GM10847 (cell line): ENCODE results near the gene UBE2M.

Experiments used
- POLR2A ChIP-seq: IDR thresholded peaks from 2 replicates; pipeline ENCODE4 v1.6.1; 2011; ENCODE audit not compliant: insufficient read length; ENCODE audit errors: extremely low read depth

Gene UBE2M

GRCh38 chr19:58558066-58558622 is at the start of gene UBE2M:
UBE2M (minus strand) TSS chr19:58558611; CDS start chr19:58558381, 230 bp downstream.
- TF ChIP-seq POLR2A = no peak

GRCh38 chr19:58586133-58586765 is 27.8 kb upstream of the UBE2M start:
- no peak for TF ChIP-seq POLR2A

- no peak for TF ChIP-seq POLR2A
These were observed 27.2 kb upstream of the UBE2M start for GRCh38 chr19:58585442-58586132.

- TF ChIP-seq POLR2A = no peak
These were observed 26.4 kb upstream of the UBE2M start for GRCh38 chr19:58584498-58585441.

GRCh38 chr19:58582985-58583384 is 24.6 kb upstream of the UBE2M start:
- no peak for TF ChIP-seq POLR2A

GRCh38 chr19:58581227-58582141 is 23.1 kb upstream of the UBE2M start:
- TF ChIP-seq POLR2A = no peak

- TF ChIP-seq POLR2A = no peak
These were observed 21.2 kb upstream of the UBE2M start for GRCh38 chr19:58579473-58580142.

GRCh38 chr19:58578012-58578925 is 19.9 kb upstream of the UBE2M start:
- TF ChIP-seq POLR2A = no peak

- peak; percentile 66 for TF ChIP-seq POLR2A
These were observed 17.0 kb upstream of the UBE2M start for GRCh38 chr19:58575183-58576041.

GRCh38 chr19:58573658-58574164 is 15.3 kb upstream of the UBE2M start:
- TF ChIP-seq POLR2A = no peak

GRCh38 chr19:58572818-58573657 is 14.6 kb upstream of the UBE2M start, which contains the start of gene MZF1:
MZF1 (minus strand) TSS chr19:58573335; CDS start chr19:58571389, 1,946 bp downstream.
- peak; percentile 57 for TF ChIP-seq POLR2A
